DMS153 (cell line): Measurements from ENCODE around the gene HMGA1.
"Not testable (repeated sequence)": the region's sequence is repeated elsewhere in the genome, so short reads cannot be mapped to it uniquely, and the experiment has no call there.

Source experiments
- DNase-seq: peaks from one replicate; lab custom pipeline; 2025; lab: John Stamatoyannopoulos, UW

HMGA1 gene

GRCh38 chr6:34240329-34241248 lies 3.9 kb downstream of the HMGA1 start:
- no peak for DNase-seq

GRCh38 chr6:34241351-34242215 lies 4.9 kb downstream of the HMGA1 start:
- no peak for DNase-seq

- DNase-seq = no peak
These were observed 5.8 kb downstream of the HMGA1 start for GRCh38 chr6:34242252-34243130.

GRCh38 chr6:34243131-34243771 lies 6.6 kb downstream of the HMGA1 start:
- no peak for DNase-seq

- DNase-seq = no peak
These were observed 7.5 kb downstream of the HMGA1 start for GRCh38 chr6:34243901-34244884.

- DNase-seq = not testable (repeated sequence)
These were observed 8.5 kb downstream of the HMGA1 start for GRCh38 chr6:34245032-34245760.

- DNase-seq = not testable (repeated sequence)
These were observed 9.1 kb downstream of the HMGA1 start for GRCh38 chr6:34245761-34246140.

GRCh38 chr6:34246249-34246562 lies 9.5 kb downstream of the HMGA1 start:
- no peak for DNase-seq

GRCh38 chr6:34246563-34247391 lies 10.1 kb downstream of the HMGA1 start:
- DNase-seq = no peak

- no peak for DNase-seq
These were observed 11.0 kb downstream of the HMGA1 start for GRCh38 chr6:34247481-34248197.

- DNase-seq = no peak
These were observed 11.6 kb downstream of the HMGA1 start for GRCh38 chr6:34248198-34248726.

- peak; percentile 88 for DNase-seq
These were observed 12.2 kb downstream of the HMGA1 start, which contains the start of gene SMIM29 for GRCh38 chr6:34248727-34249468. Gene SMIM29, minus strand, starts transcription at chr6:34249006. Its CDS starts 1,215 bp downstream, at chr6:34247791.

- DNase-seq = no peak
These were observed 13.0 kb downstream of the HMGA1 start for GRCh38 chr6:34249469-34250261.

- not testable (repeated sequence) for DNase-seq
These were observed 15.7 kb downstream of the HMGA1 start for GRCh38 chr6:34252395-34252794.

GRCh38 chr6:34259529-34260069 lies 22.9 kb downstream of the HMGA1 start:
- no peak for DNase-seq
